Measurements from ENCODE around the gene ANKAR. TPM values are rescaled to one million over a fixed set of nuclear protein-coding genes. Genes with fewer than 3 reads are reported as not detected.

The ANKAR gene
- total and polyA plus RNA-seq, 2 experiments from 2014 or later: 3.0 to 4.4 TPM

- TF ChIP-seq ZNF462 (CRISPR knock-in tag; IDR thresholded peaks at IDR 0.05): no peak
- no peak for TF ChIP-seq EZH2phosphoT487 (IDR thresholded peaks at IDR 0.05; ENCODE audit: unreplicated experiment)
Measured at GRCh38 chr2:189723192-189723591, 48.7 kb downstream of the ANKAR start (continued).

Other genes starting within 250 kb of the ANKAR start
- gene WDR75, start 233.2 kb upstream of the ANKAR start, total RNA-seq (2014; rRNA removed; shearing (Covaris generic)): 77.4 and 80.9 TPM in 2 replicates
- 47.9 and 57.2 TPM in 2 replicates for gene WDR75, start 233.2 kb upstream of the ANKAR start, polyA plus RNA-seq (2016; fragmentation: Nextera tagmentation; extraction: Ambion mirVana)
- gene SLC40A1, start 93.9 kb upstream of the ANKAR start, total RNA-seq (2014; rRNA removed; shearing (Covaris generic)): 0.70 TPM in 1 of 2 replicates, not detected in the other
- 0.08 and 0.10 TPM in 2 replicates for gene SLC40A1, start 93.9 kb upstream of the ANKAR start, polyA plus RNA-seq (2016; fragmentation: Nextera tagmentation; extraction: Ambion mirVana)
- 49.7 and 54.6 TPM in 2 replicates for gene ASNSD1, start 13.2 kb upstream of the ANKAR start, total RNA-seq (2014; rRNA removed; shearing (Covaris generic))
- 38.4 and 40.7 TPM in 2 replicates for gene ASNSD1, start 13.2 kb upstream of the ANKAR start, polyA plus RNA-seq (2016; fragmentation: Nextera tagmentation; extraction: Ambion mirVana)
- gene OSGEPL1, start 88.1 kb downstream of the ANKAR start, total RNA-seq (2014; rRNA removed; shearing (Covaris generic)): 19.9 and 23.1 TPM in 2 replicates
- gene OSGEPL1, start 88.1 kb downstream of the ANKAR start, polyA plus RNA-seq (2016; fragmentation: Nextera tagmentation; extraction: Ambion mirVana): 18.0 and 19.6 TPM in 2 replicates
- 49.0 and 50.5 TPM in 2 replicates for gene ORMDL1, start 109.7 kb downstream of the ANKAR start, total RNA-seq (2014; rRNA removed; shearing (Covaris generic))
- 78.4 and 84.2 TPM in 2 replicates for gene ORMDL1, start 109.7 kb downstream of the ANKAR start, polyA plus RNA-seq (2016; fragmentation: Nextera tagmentation; extraction: Ambion mirVana)
- gene PMS1, start 109.8 kb downstream of the ANKAR start, total RNA-seq (2014; rRNA removed; shearing (Covaris generic)): 53.7 and 57.6 TPM in 2 replicates
- 64.1 and 71.6 TPM in 2 replicates for gene PMS1, start 109.8 kb downstream of the ANKAR start, polyA plus RNA-seq (2016; fragmentation: Nextera tagmentation; extraction: Ambion mirVana)